ENCODE measurements around the gene SCGB1A1.

The SCGB1A1 gene

DNA sequence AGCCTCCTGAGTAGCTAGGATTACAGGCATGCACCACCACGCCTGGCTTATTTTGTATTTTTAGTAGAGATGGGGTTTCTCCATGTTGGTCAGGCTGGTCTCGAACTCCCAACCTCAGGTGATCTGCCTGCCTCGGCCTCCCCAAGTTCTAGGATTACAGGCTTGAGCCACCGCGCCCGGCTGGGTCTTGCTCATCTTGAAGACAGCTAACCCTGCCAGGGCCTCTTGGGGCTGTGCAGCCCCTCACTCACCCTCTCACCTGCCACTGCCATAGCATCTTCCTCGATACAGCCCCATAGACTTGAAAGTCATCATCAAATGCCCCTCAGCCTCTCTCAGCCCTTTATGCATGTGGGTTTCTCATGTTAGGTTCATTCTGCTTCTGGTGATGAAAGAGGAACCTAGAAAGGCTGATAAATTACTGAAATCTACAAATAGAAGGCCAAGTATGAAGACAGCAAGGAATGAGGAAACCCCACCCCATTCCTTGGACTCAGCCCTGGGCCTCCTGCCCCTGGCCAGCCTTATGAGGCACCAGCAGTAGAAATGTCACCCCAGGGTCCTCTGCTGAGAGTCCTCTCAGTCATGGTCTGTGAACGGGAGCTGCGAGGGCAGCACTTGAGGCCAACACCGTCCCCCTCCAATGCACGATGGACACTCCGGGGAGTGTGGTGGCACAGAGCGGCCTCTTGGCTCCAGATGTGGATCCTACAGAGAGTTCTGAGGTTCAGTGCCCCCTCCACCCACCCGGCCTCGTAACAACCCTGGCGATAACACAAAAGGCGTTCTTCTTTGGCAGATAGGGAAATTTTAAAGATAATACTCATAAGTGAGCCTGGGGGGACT is 24.8 kb downstream of the SCGB1A1 start:
- peaks cover 4% of the 10 kb centered on the region for H3K27me3 ChIP-seq (ENCODE audit: insufficient read depth, poor library complexity, severe bottlenecking)
- H3K4me3 ChIP-seq (replicated peaks; ENCODE audit: insufficient read depth, low read length) = peak overlapping the region; percentile 52; the same call in 1 of the 2 replicates
- TF ChIP-seq SPI1 (IDR thresholded peaks at IDR 0.05; ENCODE audit: borderline replicate concordance, low read depth) (no peak), POLR2AphosphoS5 (IDR thresholded peaks at IDR 0.05; ENCODE audit: low read depth) (no peak), GABPA (IDR thresholded peaks at IDR 0.05; ENCODE audit: low read depth) (no peak)
- TF ChIP-seq, protein P1, sequence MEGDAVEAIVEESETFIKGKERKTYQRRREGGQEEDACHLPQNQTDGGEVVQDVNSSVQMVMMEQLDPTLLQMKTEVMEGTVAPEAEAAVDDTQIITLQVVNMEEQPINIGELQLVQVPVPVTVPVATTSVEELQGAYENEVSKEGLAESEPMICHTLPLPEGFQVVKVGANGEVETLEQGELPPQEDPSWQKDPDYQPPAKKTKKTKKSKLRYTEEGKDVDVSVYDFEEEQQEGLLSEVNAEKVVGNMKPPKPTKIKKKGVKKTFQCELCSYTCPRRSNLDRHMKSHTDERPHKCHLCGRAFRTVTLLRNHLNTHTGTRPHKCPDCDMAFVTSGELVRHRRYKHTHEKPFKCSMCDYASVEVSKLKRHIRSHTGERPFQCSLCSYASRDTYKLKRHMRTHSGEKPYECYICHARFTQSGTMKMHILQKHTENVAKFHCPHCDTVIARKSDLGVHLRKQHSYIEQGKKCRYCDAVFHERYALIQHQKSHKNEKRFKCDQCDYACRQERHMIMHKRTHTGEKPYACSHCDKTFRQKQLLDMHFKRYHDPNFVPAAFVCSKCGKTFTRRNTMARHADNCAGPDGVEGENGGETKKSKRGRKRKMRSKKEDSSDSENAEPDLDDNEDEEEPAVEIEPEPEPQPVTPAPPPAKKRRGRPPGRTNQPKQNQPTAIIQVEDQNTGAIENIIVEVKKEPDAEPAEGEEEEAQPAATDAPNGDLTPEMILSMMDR (IDR thresholded peaks at IDR 0.05; ENCODE audit: insufficient read depth, low read length) = no peak
- TF ChIP-seq, protein P2, sequence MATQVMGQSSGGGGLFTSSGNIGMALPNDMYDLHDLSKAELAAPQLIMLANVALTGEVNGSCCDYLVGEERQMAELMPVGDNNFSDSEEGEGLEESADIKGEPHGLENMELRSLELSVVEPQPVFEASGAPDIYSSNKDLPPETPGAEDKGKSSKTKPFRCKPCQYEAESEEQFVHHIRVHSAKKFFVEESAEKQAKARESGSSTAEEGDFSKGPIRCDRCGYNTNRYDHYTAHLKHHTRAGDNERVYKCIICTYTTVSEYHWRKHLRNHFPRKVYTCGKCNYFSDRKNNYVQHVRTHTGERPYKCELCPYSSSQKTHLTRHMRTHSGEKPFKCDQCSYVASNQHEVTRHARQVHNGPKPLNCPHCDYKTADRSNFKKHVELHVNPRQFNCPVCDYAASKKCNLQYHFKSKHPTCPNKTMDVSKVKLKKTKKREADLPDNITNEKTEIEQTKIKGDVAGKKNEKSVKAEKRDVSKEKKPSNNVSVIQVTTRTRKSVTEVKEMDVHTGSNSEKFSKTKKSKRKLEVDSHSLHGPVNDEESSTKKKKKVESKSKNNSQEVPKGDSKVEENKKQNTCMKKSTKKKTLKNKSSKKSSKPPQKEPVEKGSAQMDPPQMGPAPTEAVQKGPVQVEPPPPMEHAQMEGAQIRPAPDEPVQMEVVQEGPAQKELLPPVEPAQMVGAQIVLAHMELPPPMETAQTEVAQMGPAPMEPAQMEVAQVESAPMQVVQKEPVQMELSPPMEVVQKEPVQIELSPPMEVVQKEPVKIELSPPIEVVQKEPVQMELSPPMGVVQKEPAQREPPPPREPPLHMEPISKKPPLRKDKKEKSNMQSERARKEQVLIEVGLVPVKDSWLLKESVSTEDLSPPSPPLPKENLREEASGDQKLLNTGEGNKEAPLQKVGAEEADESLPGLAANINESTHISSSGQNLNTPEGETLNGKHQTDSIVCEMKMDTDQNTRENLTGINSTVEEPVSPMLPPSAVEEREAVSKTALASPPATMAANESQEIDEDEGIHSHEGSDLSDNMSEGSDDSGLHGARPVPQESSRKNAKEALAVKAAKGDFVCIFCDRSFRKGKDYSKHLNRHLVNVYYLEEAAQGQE (IDR thresholded peaks at IDR 0.05; ENCODE audit: insufficient replicate concordance, low read depth) = no peak
- no peak overlapping the region for H3K27ac ChIP-seq (replicated peaks)
- DNase-seq (ENCODE audit: low read depth in 1 of 2, low spot score in 1 of 2) = no peak

DNA sequence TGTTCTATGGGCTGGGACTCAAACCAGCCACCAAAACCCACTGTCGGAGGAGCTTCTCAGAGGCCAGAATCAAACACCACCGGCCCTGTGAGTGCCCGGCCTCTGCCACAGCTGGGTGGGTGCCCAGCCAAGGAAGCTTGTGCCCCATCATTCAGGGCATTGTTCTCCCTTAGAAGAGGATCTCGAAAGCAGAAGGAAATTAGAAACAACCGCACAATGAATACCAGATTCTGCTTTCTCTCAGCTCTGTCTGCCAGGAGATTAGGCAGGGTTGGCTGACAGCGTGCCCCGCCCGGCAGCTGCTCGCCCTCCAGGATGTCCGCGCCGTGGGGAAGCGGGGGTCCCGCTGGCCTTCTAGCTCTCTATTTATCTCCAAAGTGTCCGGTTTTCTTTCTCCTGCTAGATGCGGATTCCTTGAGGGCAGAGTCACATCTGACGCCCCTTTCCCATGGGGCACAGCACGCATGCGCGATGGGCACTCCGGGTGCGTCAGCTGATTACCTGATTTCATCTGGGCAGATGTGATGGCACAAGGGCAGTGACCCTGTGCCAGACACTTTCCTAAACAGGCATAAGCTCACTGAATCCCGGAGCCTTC is 25.5 kb downstream of the SCGB1A1 start:
- Histone ChIP-seq H3K27ac (replicated peaks) (no peak overlapping the region), H3K4me3 (replicated peaks; ENCODE audit: insufficient read depth, low read length) (peak overlapping the region; percentile 52), H3K27me3 (ENCODE audit: insufficient read depth, poor library complexity, severe bottlenecking) (peaks cover 4% of the 10 kb centered on the region)
- peak in 1 of 2 experiments; percentile 44 for DNase-seq (ENCODE audit: low read depth in 1 of 2, low spot score in 1 of 2)
- TF ChIP-seq, protein P2 (IDR thresholded peaks at IDR 0.05; ENCODE audit: insufficient replicate concordance, low read depth) = no peak
- TF ChIP-seq GABPA (IDR thresholded peaks at IDR 0.05; ENCODE audit: low read depth) (no peak), SPI1 (IDR thresholded peaks at IDR 0.05; ENCODE audit: borderline replicate concordance, low read depth) (no peak), POLR2AphosphoS5 (IDR thresholded peaks at IDR 0.05; ENCODE audit: low read depth) (no peak)
- TF ChIP-seq, protein P1 (IDR thresholded peaks at IDR 0.05; ENCODE audit: insufficient read depth, low read length) = no peak

DNA sequence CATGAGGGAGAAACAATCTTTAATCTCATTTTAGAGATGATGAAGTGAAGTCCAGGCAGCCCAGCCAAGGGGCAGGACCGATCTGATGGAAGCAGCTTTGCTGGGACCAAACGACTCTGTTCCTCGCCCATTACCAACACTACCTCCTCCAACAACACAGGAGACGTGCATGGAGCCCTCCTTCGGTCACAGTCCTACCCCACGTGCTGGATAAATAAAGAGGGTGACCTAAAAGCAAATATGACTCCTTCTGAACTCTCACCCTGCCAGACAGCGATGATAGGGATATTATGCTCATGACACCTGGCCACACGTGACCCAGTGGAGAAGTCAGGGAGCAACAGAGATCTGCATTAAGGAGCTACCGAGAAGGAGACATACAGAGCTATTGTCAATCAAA is 26.0 kb downstream of the SCGB1A1 start:
- Histone ChIP-seq H3K27ac (replicated peaks) (no peak overlapping the region), H3K27me3 (ENCODE audit: insufficient read depth, poor library complexity, severe bottlenecking) (peaks cover 4% of the 10 kb centered on the region), H3K4me3 (replicated peaks; ENCODE audit: insufficient read depth, low read length) (peak overlapping the region; percentile 52)
- no peak for TF ChIP-seq SPI1 (IDR thresholded peaks at IDR 0.05; ENCODE audit: borderline replicate concordance, low read depth)
- TF ChIP-seq GABPA (IDR thresholded peaks at IDR 0.05; ENCODE audit: low read depth) = no peak
- TF ChIP-seq, protein P1 (IDR thresholded peaks at IDR 0.05; ENCODE audit: insufficient read depth, low read length) = no peak
- TF ChIP-seq POLR2AphosphoS5 (IDR thresholded peaks at IDR 0.05; ENCODE audit: low read depth) = no peak
- TF ChIP-seq, protein P2 (IDR thresholded peaks at IDR 0.05; ENCODE audit: insufficient replicate concordance, low read depth) = no peak
- no peak for DNase-seq (ENCODE audit: low read depth in 1 of 2, low spot score in 1 of 2)
